Measurements from ENCODE around the gene EBP. TPM values are rescaled to one million over a fixed set of nuclear protein-coding genes. Genes with fewer than 3 reads are reported as not detected.

EBP gene
- total RNA-seq, 1 donor from 2014 or later, result 93.7 TPM

- H3K4me3 ChIP-seq (ENCODE audit: low read depth, low read length), result no peak overlapping the region
- TF ChIP-seq CTCF (conservative IDR thresholded peaks at IDR 0.05; ENCODE audit: low read depth, low read length), result no peak
- peak; percentile 31 for DNase-seq (ENCODE audit: low read depth)
Observed at GRCh38 chrX:48505481-48505880, 16.1 kb upstream of the EBP start.

- DNase-seq (ENCODE audit: low read depth), result no peak
- H3K4me3 ChIP-seq (ENCODE audit: low read depth, low read length), result no peak overlapping the region
- no peak for TF ChIP-seq CTCF (conservative IDR thresholded peaks at IDR 0.05; ENCODE audit: low read depth, low read length)
Observed at GRCh38 chrX:48507246-48507645, 14.4 kb upstream of the EBP start.

GRCh38 chrX:48508400-48509244 is 13.0 kb upstream of the EBP start, which contains the start of gene PORCN:
Gene PORCN, plus strand, starts transcription at chrX:48508992. Its CDS starts 829 bp downstream, at chrX:48509821.
- TF ChIP-seq CTCF (conservative IDR thresholded peaks at IDR 0.05; ENCODE audit: low read depth, low read length), result no peak
- peak within 1 kb of the TSS; percentile 71 for H3K4me3 ChIP-seq (ENCODE audit: low read depth, low read length)
- no peak for DNase-seq (ENCODE audit: low read depth)

- H3K4me3 ChIP-seq (ENCODE audit: low read depth, low read length), result peak overlapping the region; percentile 71
- no peak for TF ChIP-seq CTCF (conservative IDR thresholded peaks at IDR 0.05; ENCODE audit: low read depth, low read length)
- DNase-seq (ENCODE audit: low read depth), result no peak
Observed at GRCh38 chrX:48509245-48509590, 12.4 kb upstream of the EBP start.

GRCh38 chrX:48509619-48510018 is 12.0 kb upstream of the EBP start:
- DNase-seq (ENCODE audit: low read depth), result no peak
- peak overlapping the region; percentile 71 for H3K4me3 ChIP-seq (ENCODE audit: low read depth, low read length)
- no peak for TF ChIP-seq CTCF (conservative IDR thresholded peaks at IDR 0.05; ENCODE audit: low read depth, low read length)

GRCh38 chrX:48511560-48511959 is 10.0 kb upstream of the EBP start:
- no peak for DNase-seq (ENCODE audit: low read depth)
- no peak overlapping the region for H3K4me3 ChIP-seq (ENCODE audit: low read depth, low read length)
- TF ChIP-seq CTCF (conservative IDR thresholded peaks at IDR 0.05; ENCODE audit: low read depth, low read length), result peak; percentile 60

All from epithelial cell of proximal tubule (primary cell).